ENCODE measurements around the gene POLR2A. TPM values are rescaled to one million over a fixed set of nuclear protein-coding genes. Genes with fewer than 3 reads are reported as not detected.

Gene POLR2A
- total and polyA plus RNA-seq, 2 donors (not counting 3 experiments of a cell fraction or from before 2014, with no cell fraction given) = 45.9 to 145 TPM

DNA sequence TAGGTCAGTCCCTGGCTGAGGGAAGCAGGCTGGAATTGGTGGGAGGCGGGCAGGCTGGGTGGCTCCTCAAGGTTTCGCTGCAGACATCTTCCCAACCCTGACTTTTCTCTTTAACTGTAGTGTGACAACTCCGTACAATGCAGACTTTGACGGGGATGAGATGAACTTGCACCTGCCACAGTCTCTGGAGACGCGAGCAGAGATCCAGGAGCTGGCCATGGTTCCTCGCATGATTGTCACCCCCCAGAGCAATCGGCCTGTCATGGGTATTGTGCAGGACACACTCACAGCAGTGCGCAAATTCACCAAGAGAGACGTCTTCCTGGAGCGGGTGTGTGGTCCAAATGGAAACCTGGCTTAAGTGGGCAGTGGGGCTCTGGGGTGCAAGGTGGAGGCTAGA, 15.0 kb downstream of the POLR2A start:
- Histone ChIP-seq H3K27ac (ENCODE audit: insufficient read depth, low read depth, low read length) (no peak overlapping the region), H3K4me1 (ENCODE audit: control insufficient read depth, extremely low read depth, insufficient read depth, low read length) (peaks cover 23% of the 10 kb centered on the region), H2AFZ (ENCODE audit: low read depth, low read length) (no peak overlapping the region), H3K27me3 (ENCODE audit: control insufficient read depth in 2 of 2, insufficient read depth in 2 of 2, low read length in 2 of 2) (no peaks in the 10 kb centered on the region), H4K20me1 (replicated peaks; ENCODE audit: control insufficient read depth, extremely low read depth, insufficient read depth, low read length) (no peaks in the 10 kb centered on the region), H3K9ac (replicated peaks; ENCODE audit: extremely low read depth, insufficient read depth, low read length) (no peak overlapping the region), H3K9me1 (replicated peaks; ENCODE audit: control insufficient read depth, extremely low read depth, insufficient read depth, low read length) (no peaks in the 10 kb centered on the region), H3K9me3 (replicated peaks; ENCODE audit: control insufficient read depth, insufficient read depth, low read length) (no peaks in the 10 kb centered on the region), H3K79me2 (ENCODE audit: control insufficient read depth, insufficient read depth, low read length) (peaks cover 23% of the 10 kb centered on the region), H3K4me3 (replicated peaks in 1 of 3; ENCODE audit: insufficient read depth in 1 of 3, low read depth in 1 of 3, low read length in 3 of 3) (no peak overlapping the region), H3K36me3 (ENCODE audit: control insufficient read depth in 2 of 2, extremely low read depth in 1 of 2, insufficient read depth in 2 of 2, low read length in 2 of 2) (peaks cover 44 to 58% of the 10 kb centered on the region in 2 experiments), H3K4me2 (ENCODE audit: insufficient read depth, low read length) (no peak overlapping the region)
- TF ChIP-seq GATA2 (IDR thresholded peaks at IDR 0.05; ENCODE audit: insufficient read depth, insufficient read length, low read depth, low read length) (no peak), MYC (IDR thresholded peaks at IDR 0.05; ENCODE audit: low read depth, low read length) (no peak), JUN (IDR thresholded peaks at IDR 0.05; ENCODE audit: borderline replicate concordance, insufficient read depth, insufficient read length, low read depth) (no peak), FOS (IDR thresholded peaks at IDR 0.05; ENCODE audit: borderline replicate concordance, insufficient read depth, low read length) (no peak), POLR2AphosphoS5 (IDR thresholded peaks at IDR 0.05; ENCODE audit: insufficient read depth, low read depth, low read length) (no peak), EZH2 (IDR thresholded peaks at IDR 0.05; ENCODE audit: borderline replicate concordance, low read depth, low read length, severe bottlenecking) (no peak), POLR2A (IDR thresholded peaks at IDR 0.05; ENCODE audit: low read depth, low read length) (no peak)
- TF ChIP-seq, protein P1, sequence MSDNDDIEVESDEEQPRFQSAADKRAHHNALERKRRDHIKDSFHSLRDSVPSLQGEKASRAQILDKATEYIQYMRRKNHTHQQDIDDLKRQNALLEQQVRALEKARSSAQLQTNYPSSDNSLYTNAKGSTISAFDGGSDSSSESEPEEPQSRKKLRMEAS (IDR thresholded peaks at IDR 0.05; ENCODE audit: insufficient read depth, insufficient read length) = no peak
- TF ChIP-seq, protein P2, sequence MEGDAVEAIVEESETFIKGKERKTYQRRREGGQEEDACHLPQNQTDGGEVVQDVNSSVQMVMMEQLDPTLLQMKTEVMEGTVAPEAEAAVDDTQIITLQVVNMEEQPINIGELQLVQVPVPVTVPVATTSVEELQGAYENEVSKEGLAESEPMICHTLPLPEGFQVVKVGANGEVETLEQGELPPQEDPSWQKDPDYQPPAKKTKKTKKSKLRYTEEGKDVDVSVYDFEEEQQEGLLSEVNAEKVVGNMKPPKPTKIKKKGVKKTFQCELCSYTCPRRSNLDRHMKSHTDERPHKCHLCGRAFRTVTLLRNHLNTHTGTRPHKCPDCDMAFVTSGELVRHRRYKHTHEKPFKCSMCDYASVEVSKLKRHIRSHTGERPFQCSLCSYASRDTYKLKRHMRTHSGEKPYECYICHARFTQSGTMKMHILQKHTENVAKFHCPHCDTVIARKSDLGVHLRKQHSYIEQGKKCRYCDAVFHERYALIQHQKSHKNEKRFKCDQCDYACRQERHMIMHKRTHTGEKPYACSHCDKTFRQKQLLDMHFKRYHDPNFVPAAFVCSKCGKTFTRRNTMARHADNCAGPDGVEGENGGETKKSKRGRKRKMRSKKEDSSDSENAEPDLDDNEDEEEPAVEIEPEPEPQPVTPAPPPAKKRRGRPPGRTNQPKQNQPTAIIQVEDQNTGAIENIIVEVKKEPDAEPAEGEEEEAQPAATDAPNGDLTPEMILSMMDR (IDR thresholded peaks at IDR 0.05; ENCODE audit: extremely low read depth in 1 of 2, insufficient read depth in 1 of 2, low read depth in 1 of 2, low read length in 2 of 2) = no peak
- DNase-seq (ENCODE audit: low read depth, low spot score) (no peak), FAIRE-seq (no peak)
- intact Hi-C loops (cut with micrococcal nuclease) (no loop called here), dilution Hi-C loops (cut with MboI; ENCODE audit: extremely low pct_ligation_motif_present, low sequenced_read_pairs) (no loop called here)
- POLR2A ChIA-PET = no interaction called here
- CTCF ChIA-PET = interaction anchor here (3.5 kb wide), 1 partner anchor 15 kb away, joined by 15 read pairs; no protein-coding TSS in a partner anchor
- BruUV-seq (replicated peaks) = no TSS peak

All from endothelial cell of umbilical vein (primary cell).